Testis (tissue), 2 donors: ENCODE measurements around the gene CRTAC1.

Experiments used
- CTCF ChIP-seq, 3 experiments: fragments of 450-650 bp in 2 of 3; fragments of 200-600 bp in 1 of 3; sonication (generic) in 1 of 3; IDR thresholded peaks; one replicate each; pipeline ENCODE4 v1.5.1; 2016 to 2019; ENCODE audit warnings: antibody characterized with exemption in 3 of 3, mild to moderate bottlenecking in 2 of 3, moderate library complexity in 1 of 3
- POLR2A ChIP-seq: fragments of 450-650 bp; IDR thresholded peaks from one replicate; pipeline ENCODE4 v1.6.1; 2017; ENCODE audit warnings: antibody characterized with exemption, mild to moderate bottlenecking, moderate library complexity

- TF ChIP-seq CTCF (IDR thresholded peaks at IDR 0.05) = no peak
- no peak for TF ChIP-seq POLR2A
These were observed 127.0 kb downstream of the CRTAC1 start for GRCh38 chr10:97903128-97904017.
